ENCODE results near the gene PLPP7. TPM values are rescaled to one million over a fixed set of nuclear protein-coding genes. Genes with fewer than 3 reads are reported as not detected.
"Not testable (repeated sequence)": the region's sequence is repeated elsewhere in the genome, so short reads cannot be mapped to it uniquely, and the experiment has no call there.

PLPP7 gene
- total and polyA plus RNA-seq, 4 experiments from 2014 or later = not detected

GRCh38 chr9:131259916-131260597 is 29.5 kb upstream of the PLPP7 start:
- Mint-ChIP-seq H3K4me1 (peaks cover 31 to 81% (median 55%) of the 10 kb centered on the region in 4 donors), H3K9me3 (peaks cover 0 to 3% (median 0%) of the 10 kb centered on the region in 8 donors), H3K4me3 (peak overlapping the region in 1 of 8 donors; percentile 9), H3K36me3 (peaks cover 27 to 61% of the 10 kb centered on the region in 2 donors), H3K27me3 (no peaks in the 10 kb centered on the region), H3K27ac (peak overlapping the region in 5 of 7 donors; percentile 55 to 98 (median 74))
- Histone ChIP-seq H3K27ac (ENCODE audit: low read depth, low read length) (peak overlapping the region; percentile 20), H3K4me3 (ENCODE audit: low read length in 2 of 2) (no peak overlapping the region), H3K27me3 (ENCODE audit: insufficient read depth, low read length) (no peaks in the 10 kb centered on the region), H3K36me3 (ENCODE audit: insufficient read depth, low read length) (peaks cover 40% of the 10 kb centered on the region), H3K4me1 (ENCODE audit: insufficient read depth, low read length) (peaks cover 69% of the 10 kb centered on the region), H3K9me3 (ENCODE audit: control insufficient read depth in 1 of 2, low read length in 2 of 2) (no peaks in the 10 kb centered on the region)
- CTCF ChIA-PET (ENCODE audit: partially characterized antibody) = interaction anchor here (11.0 kb wide), 1 partner anchor 11 kb away, joined by 188 read pairs; the partner anchor contains the start of gene FAM78A
- POLR2A ChIA-PET (ENCODE audit: partially characterized antibody) = interaction anchor here (1.6 to 22.4 kb wide), 3 partner anchors 8 to 24 kb away, joined by 6 to 1324 read pairs (median 124); partner anchors contain the start of gene FAM78A
- no peak for DNase-seq
- intact Hi-C loops (cut with micrococcal nuclease) = loop anchor here (10.0 kb wide), 2 partner anchors 415 to 475 kb away; no protein-coding TSS in a partner anchor

GRCh38 chr9:131260751-131261452 is 28.6 kb upstream of the PLPP7 start:
- peak in 1 of 5 donors; percentile 30 for DNase-seq
- H3K27me3 ChIP-seq (ENCODE audit: insufficient read depth, low read length) = no peaks in the 10 kb centered on the region
- H3K36me3 ChIP-seq (ENCODE audit: insufficient read depth, low read length) = peaks cover 45% of the 10 kb centered on the region
- peaks cover 31 to 81% (median 55%) of the 10 kb centered on the region in 4 donors for H3K4me1 Mint-ChIP-seq
- intact Hi-C loops (cut with micrococcal nuclease) = no loop called here
- no peak overlapping the region for H3K4me3 Mint-ChIP-seq
- H3K27ac Mint-ChIP-seq = peak overlapping the region in 6 of 7 donors; percentile 50 to 98 (median 77)
- H3K27me3 Mint-ChIP-seq = no peaks in the 10 kb centered on the region
- H3K4me1 ChIP-seq (ENCODE audit: insufficient read depth, low read length) = peaks cover 69% of the 10 kb centered on the region
- no peaks in the 10 kb centered on the region for H3K9me3 ChIP-seq (ENCODE audit: control insufficient read depth in 1 of 2, low read length in 2 of 2)
- H3K27ac ChIP-seq (ENCODE audit: low read depth, low read length) = no peak overlapping the region
- no peak overlapping the region for H3K4me3 ChIP-seq (ENCODE audit: low read length in 2 of 2)
- peaks cover 27 to 61% of the 10 kb centered on the region in 2 donors for H3K36me3 Mint-ChIP-seq
- ChIA-PET CTCF (ENCODE audit: partially characterized antibody) (interaction anchor here (1.8 kb wide), 1 partner anchor 13 kb away, joined by 7 read pairs; no protein-coding TSS in a partner anchor), POLR2A (ENCODE audit: partially characterized antibody) (interaction anchor here (1.6 to 22.4 kb wide), 3 partner anchors 9 to 25 kb away, joined by 6 to 1324 read pairs (median 124); partner anchors contain the start of gene FAM78A)
- H3K9me3 Mint-ChIP-seq = peaks cover 0 to 3% (median 0%) of the 10 kb centered on the region in 8 donors

- intact Hi-C loops (cut with micrococcal nuclease) = no loop called here
- H3K4me1 ChIP-seq (ENCODE audit: insufficient read depth, low read length) = peaks cover 71% of the 10 kb centered on the region
- peaks cover 34 to 65% of the 10 kb centered on the region in 2 donors for H3K36me3 Mint-ChIP-seq
- peak in 1 of 5 donors; percentile 15 for DNase-seq
- ChIA-PET POLR2A (ENCODE audit: partially characterized antibody) (interaction anchor here (0.6 to 22.4 kb wide), 3 partner anchors 10 to 23 kb away, joined by 3 to 1324 read pairs (median 14); partner anchors contain the start of gene FAM78A), CTCF (ENCODE audit: partially characterized antibody) (interaction anchor here (1.8 kb wide), 1 partner anchor 11 kb away, joined by 7 read pairs; no protein-coding TSS in a partner anchor)
- H3K27me3 ChIP-seq (ENCODE audit: insufficient read depth, low read length) = no peaks in the 10 kb centered on the region
- H3K4me3 ChIP-seq (ENCODE audit: low read length in 2 of 2) = no peak overlapping the region
- peak overlapping the region; percentile 36 for H3K27ac ChIP-seq (ENCODE audit: low read depth, low read length)
- H3K9me3 Mint-ChIP-seq = no peaks in the 10 kb centered on the region
- no peaks in the 10 kb centered on the region for H3K9me3 ChIP-seq (ENCODE audit: control insufficient read depth in 1 of 2, low read length in 2 of 2)
- peaks cover 46% of the 10 kb centered on the region for H3K36me3 ChIP-seq (ENCODE audit: insufficient read depth, low read length)
- H3K4me3 Mint-ChIP-seq = peak overlapping the region; percentile 8 to 85 (median 52)
- peak overlapping the region; percentile 62 to 95 (median 88) for H3K27ac Mint-ChIP-seq
- peaks cover 31 to 82% (median 57%) of the 10 kb centered on the region in 4 donors for H3K4me1 Mint-ChIP-seq
- H3K27me3 Mint-ChIP-seq = no peaks in the 10 kb centered on the region
Observed at GRCh38 chr9:131262327-131263032, 27.0 kb upstream of the PLPP7 start.

GRCh38 chr9:131263033-131263343 is 26.5 kb upstream of the PLPP7 start:
- H3K4me3 ChIP-seq (ENCODE audit: low read length in 2 of 2); H3K9me3 ChIP-seq (ENCODE audit: control insufficient read depth in 1 of 2, low read length in 2 of 2); intact Hi-C loops (cut with micrococcal nuclease); H3K27me3 ChIP-seq (ENCODE audit: insufficient read depth, low read length); H3K9me3 Mint-ChIP-seq; H3K27me3 Mint-ChIP-seq; DNase-seq: not testable (repeated sequence)
- Mint-ChIP-seq H3K36me3 (peaks cover 34 to 61% of the 10 kb centered on the region in 2 donors), H3K4me1 (peaks cover 31 to 78% (median 55%) of the 10 kb centered on the region in 4 donors), H3K27ac (peak overlapping the region; percentile 41 to 95 (median 88)), H3K4me3 (peak overlapping the region in 7 of 8 donors; percentile 8 to 85 (median 57))
- peaks cover 46% of the 10 kb centered on the region for H3K36me3 ChIP-seq (ENCODE audit: insufficient read depth, low read length)
- H3K27ac ChIP-seq (ENCODE audit: low read depth, low read length) = peak overlapping the region; percentile 36
- ChIA-PET CTCF (ENCODE audit: partially characterized antibody) (interaction anchor here (1.3 kb wide), 1 partner anchor 73 kb away, joined by 4 read pairs; no protein-coding TSS in a partner anchor), POLR2A (ENCODE audit: partially characterized antibody) (interaction anchor here (1.3 to 22.4 kb wide), 4 partner anchors 7 to 28 kb away, joined by 3 to 1324 read pairs (median 17); partner anchors contain the start of gene FAM78A)
- peaks cover 71% of the 10 kb centered on the region for H3K4me1 ChIP-seq (ENCODE audit: insufficient read depth, low read length)

GRCh38 chr9:131263701-131264100 is 25.8 kb upstream of the PLPP7 start:
- DNase-seq = peak in 1 of 5 donors; percentile 5
- H3K4me3 Mint-ChIP-seq = peak overlapping the region; percentile 17 to 99 (median 69)
- peaks cover 34 to 60% of the 10 kb centered on the region in 2 donors for H3K36me3 Mint-ChIP-seq
- no peaks in the 10 kb centered on the region for H3K9me3 Mint-ChIP-seq
- H3K27ac ChIP-seq (ENCODE audit: low read depth, low read length) = peak overlapping the region; percentile 72
- no peaks in the 10 kb centered on the region for H3K9me3 ChIP-seq (ENCODE audit: control insufficient read depth in 1 of 2, low read length in 2 of 2)
- H3K4me1 Mint-ChIP-seq = peaks cover 32 to 79% (median 57%) of the 10 kb centered on the region in 4 donors
- intact Hi-C loops (cut with micrococcal nuclease) = no loop called here
- H3K27me3 Mint-ChIP-seq = no peaks in the 10 kb centered on the region
- H3K4me3 ChIP-seq (ENCODE audit: low read length in 2 of 2) = no peak overlapping the region
- peak overlapping the region; percentile 83 to 99 (median 94) for H3K27ac Mint-ChIP-seq
- H3K4me1 ChIP-seq (ENCODE audit: insufficient read depth, low read length) = peaks cover 72% of the 10 kb centered on the region
- CTCF ChIA-PET (ENCODE audit: partially characterized antibody) = interaction anchor here (1.3 kb wide), 2 partner anchors 21 to 72 kb away, joined by 3 to 4 read pairs; no protein-coding TSS in a partner anchor
- peaks cover 45% of the 10 kb centered on the region for H3K36me3 ChIP-seq (ENCODE audit: insufficient read depth, low read length)
- H3K27me3 ChIP-seq (ENCODE audit: insufficient read depth, low read length) = no peaks in the 10 kb centered on the region
- POLR2A ChIA-PET (ENCODE audit: partially characterized antibody) = interaction anchor here (1.0 to 22.4 kb wide), 6 partner anchors 8 to 31 kb away, joined by 3 to 1324 read pairs (median 8); partner anchors contain the start of gene FAM78A

- peaks cover 34 to 58% of the 10 kb centered on the region in 2 donors for H3K36me3 Mint-ChIP-seq
- peaks cover 41% of the 10 kb centered on the region for H3K36me3 ChIP-seq (ENCODE audit: insufficient read depth, low read length)
- H3K4me3 ChIP-seq (ENCODE audit: low read length in 2 of 2) = peak overlapping the region in 1 of 2 donors; percentile 15
Observed at GRCh38 chr9:131264231-131264630, 25.3 kb upstream of the PLPP7 start.

More at GRCh38 chr9:131264231-131264630, 25.3 kb upstream of the PLPP7 start:
- peaks cover 35 to 78% (median 61%) of the 10 kb centered on the region in 4 donors for H3K4me1 Mint-ChIP-seq
- intact Hi-C loops (cut with micrococcal nuclease) = no loop called here
- Histone ChIP-seq H3K4me1 (ENCODE audit: insufficient read depth, low read length) (peaks cover 74% of the 10 kb centered on the region), H3K27me3 (ENCODE audit: insufficient read depth, low read length) (no peaks in the 10 kb centered on the region), H3K27ac (ENCODE audit: low read depth, low read length) (peak overlapping the region; percentile 72), H3K9me3 (ENCODE audit: control insufficient read depth in 1 of 2, low read length in 2 of 2) (no peaks in the 10 kb centered on the region)
- peak overlapping the region; percentile 54 to 99 (median 70) for H3K4me3 Mint-ChIP-seq
- peak in 2 of 5 donors; percentile 31 to 75 for DNase-seq
- POLR2A ChIA-PET (ENCODE audit: partially characterized antibody) = interaction anchor here (0.7 to 22.4 kb wide), 7 partner anchors 9 to 109 kb away, joined by 3 to 1324 read pairs (median 3); partner anchors contain the start of gene FAM78A
- CTCF ChIA-PET (ENCODE audit: partially characterized antibody) = interaction anchor here (1.3 kb wide), 2 partner anchors 20 to 72 kb away, joined by 3 to 4 read pairs; no protein-coding TSS in a partner anchor
- H3K27me3 Mint-ChIP-seq = no peaks in the 10 kb centered on the region
- H3K27ac Mint-ChIP-seq = peak overlapping the region; percentile 83 to 99 (median 94)
- H3K9me3 Mint-ChIP-seq = no peaks in the 10 kb centered on the region
